ENCODE results near the gene SAP30BP. TPM values are rescaled to one million over a fixed set of nuclear protein-coding genes. Genes with fewer than 3 reads are reported as not detected.

SAP30BP gene
- polyA plus RNA-seq, 2 of the 4 experiments (the other 2 are of a cell fraction), result 103 to 139 TPM

GRCh38 chr17:75635610-75636202 lies 31.4 kb upstream of the SAP30BP start:
- no peaks in the 10 kb centered on the region for H3K9me3 ChIP-seq
- TF ChIP-seq POLR2AphosphoS2 (conservative IDR thresholded peaks at IDR 0.05; ENCODE audit: low read length), result no peak
- H3K27ac ChIP-seq, result no peak overlapping the region
- FAIRE-seq (no peak), ATAC-seq (no peak), DNase-seq (ENCODE audit: low read depth in 1 of 2, low spot score in 1 of 2) (no peak)
- peaks cover 19% of the 10 kb centered on the region for H3K4me1 ChIP-seq
- POLR2A ChIA-PET, result no interaction called here
- no peak overlapping the region for H3K4me2 ChIP-seq
- CTCF ChIA-PET, result interaction anchor here (1.0 to 51.3 kb wide), 8 partner anchors 3 to 179 kb away, joined by 3 to 2254 read pairs (median 506); partner anchors contain the start of genes GALK1, MYO15B, RECQL5 and SAP30BP
- WGBS (ENCODE audit: missing lambda C conversion rate), result 80% methylated on average over 16 of the region's 16 CpGs
- H3K4me3 ChIP-seq, result no peak overlapping the region

DNA sequence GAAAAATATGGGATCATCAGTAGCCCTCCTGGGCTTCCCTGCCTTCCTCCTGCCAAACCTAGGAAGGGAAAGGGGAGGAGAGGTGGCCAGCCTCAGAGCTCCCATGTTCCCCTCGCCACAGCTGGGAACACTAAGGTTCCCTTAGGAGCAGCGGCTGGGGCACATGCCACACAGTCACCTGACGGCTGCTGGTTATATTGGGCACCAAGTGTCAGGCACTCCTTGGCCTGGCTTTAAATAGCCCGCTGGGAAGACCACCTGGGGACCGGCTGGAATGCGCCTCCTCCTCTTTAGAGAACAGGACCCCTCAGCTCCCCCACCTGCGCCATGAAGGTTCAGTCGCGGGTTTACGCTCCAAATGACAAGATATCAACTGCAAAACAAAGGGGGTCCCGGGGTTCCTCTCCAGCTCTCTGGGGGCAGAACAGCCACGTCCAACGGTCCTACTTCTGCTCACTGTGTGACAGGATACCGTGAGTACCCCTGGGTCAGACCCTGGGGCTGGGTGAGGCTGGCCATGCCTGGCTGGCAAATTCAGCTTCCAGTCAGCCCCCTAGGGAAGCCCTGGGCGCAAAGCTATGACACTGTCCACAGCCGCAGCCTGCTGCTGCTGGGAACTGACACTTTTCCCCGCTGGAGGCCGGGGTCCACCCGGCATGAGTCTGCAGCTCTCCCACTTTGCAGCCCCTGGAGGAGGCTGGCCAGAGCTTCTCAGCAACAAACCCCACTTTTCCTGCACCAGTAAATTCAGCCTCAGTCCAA lies 30.6 kb upstream of the SAP30BP start:
- Histone ChIP-seq H3K4me1 (peaks cover 19% of the 10 kb centered on the region), H3K27ac (no peak overlapping the region), H3K4me2 (no peak overlapping the region), H3K4me3 (no peak overlapping the region), H3K9me3 (no peaks in the 10 kb centered on the region)
- ATAC-seq, result no peak
- ChIA-PET POLR2A (interaction anchor here (1.0 kb wide), 1 partner anchor 26 kb away, joined by 3 read pairs; no protein-coding TSS in a partner anchor), CTCF (interaction anchor here (0.6 to 51.3 kb wide), 7 partner anchors 3 to 407 kb away, joined by 3 to 2254 read pairs (median 926); partner anchors contain the start of genes GALK1, MYO15B, RECQL5 and SAP30BP)
- no peak for FAIRE-seq
- TF ChIP-seq RAD21 (conservative IDR thresholded peaks at IDR 0.05 in 1 of 2, IDR thresholded peaks at IDR 0.05 in 1 of 2) (no peak), E2F6 (IDR thresholded peaks at IDR 0.05; ENCODE audit: borderline replicate concordance, low read depth) (no peak), SREBF2 (IDR thresholded peaks at IDR 0.05) (no peak), FOSL2 (IDR thresholded peaks at IDR 0.05) (no peak), FOSL2 (CRISPR knock-in tag; IDR thresholded peaks at IDR 0.05) (no peak), JUNB (IDR thresholded peaks at IDR 0.05) (no peak), CBX8 (IDR thresholded peaks at IDR 0.05) (no peak), MAZ (IDR thresholded peaks at IDR 0.05; ENCODE audit: borderline replicate concordance, low read depth, low read length) (no peak), POLR2AphosphoS2 (conservative IDR thresholded peaks at IDR 0.05; ENCODE audit: low read length) (no peak), ESRRA (IDR thresholded peaks at IDR 0.05; ENCODE audit: borderline replicate concordance, low read length) (no peak), ATOH8 (CRISPR knock-in tag; IDR thresholded peaks at IDR 0.05; ENCODE audit: low read depth) (no peak), NPAS2 (CRISPR knock-in tag; IDR thresholded peaks at IDR 0.05; ENCODE audit: borderline replicate concordance) (no peak), SMC3 (IDR thresholded peaks at IDR 0.05) (no peak), KDM5A (IDR thresholded peaks at IDR 0.05) (no peak), HOXB5 (CRISPR knock-in tag; IDR thresholded peaks at IDR 0.05) (no peak), TP53 (CRISPR knock-in tag; IDR thresholded peaks at IDR 0.05) (no peak), ZNF302 (CRISPR knock-in tag; IDR thresholded peaks at IDR 0.05) (no peak), EHF (CRISPR knock-in tag; IDR thresholded peaks at IDR 0.05) (no peak), RCOR1 (IDR thresholded peaks at IDR 0.05; ENCODE audit: low read depth, low read length) (no peak)
- TF ChIP-seq, protein P1, sequence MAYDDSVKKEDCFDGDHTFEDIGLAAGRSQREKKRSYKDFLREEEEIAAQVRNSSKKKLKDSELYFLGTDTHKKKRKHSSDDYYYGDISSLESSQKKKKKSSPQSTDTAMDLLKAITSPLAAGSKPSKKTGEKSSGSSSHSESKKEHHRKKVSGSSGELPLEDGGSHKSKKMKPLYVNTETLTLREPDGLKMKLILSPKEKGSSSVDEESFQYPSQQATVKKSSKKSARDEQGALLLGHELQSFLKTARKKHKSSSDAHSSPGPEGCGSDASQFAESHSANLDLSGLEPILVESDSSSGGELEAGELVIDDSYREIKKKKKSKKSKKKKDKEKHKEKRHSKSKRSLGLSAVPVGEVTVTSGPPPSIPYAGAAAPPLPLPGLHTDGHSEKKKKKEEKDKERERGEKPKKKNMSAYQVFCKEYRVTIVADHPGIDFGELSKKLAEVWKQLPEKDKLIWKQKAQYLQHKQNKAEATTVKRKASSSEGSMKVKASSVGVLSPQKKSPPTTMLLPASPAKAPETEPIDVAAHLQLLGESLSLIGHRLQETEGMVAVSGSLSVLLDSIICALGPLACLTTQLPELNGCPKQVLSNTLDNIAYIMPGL (CRISPR knock-in tag; IDR thresholded peaks at IDR 0.05; ENCODE audit: borderline replicate concordance), result no peak
- TF ChIP-seq, protein P2, sequence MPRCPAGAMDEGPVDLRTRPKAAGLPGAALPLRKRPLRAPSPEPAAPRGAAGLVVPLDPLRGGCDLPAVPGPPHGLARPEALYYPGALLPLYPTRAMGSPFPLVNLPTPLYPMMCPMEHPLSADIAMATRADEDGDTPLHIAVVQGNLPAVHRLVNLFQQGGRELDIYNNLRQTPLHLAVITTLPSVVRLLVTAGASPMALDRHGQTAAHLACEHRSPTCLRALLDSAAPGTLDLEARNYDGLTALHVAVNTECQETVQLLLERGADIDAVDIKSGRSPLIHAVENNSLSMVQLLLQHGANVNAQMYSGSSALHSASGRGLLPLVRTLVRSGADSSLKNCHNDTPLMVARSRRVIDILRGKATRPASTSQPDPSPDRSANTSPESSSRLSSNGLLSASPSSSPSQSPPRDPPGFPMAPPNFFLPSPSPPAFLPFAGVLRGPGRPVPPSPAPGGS (IDR thresholded peaks at IDR 0.05), result no peak
- no peak for DNase-seq (ENCODE audit: low read depth in 1 of 2, low spot score in 1 of 2)
- WGBS (ENCODE audit: missing lambda C conversion rate), result 93% methylated on average over 19 of the region's 19 CpGs

Data from A549 (cell line).